NK-92 (cell line): ENCODE measurements around the gene RANBP17.
"Not testable (repeated sequence)": the region's sequence is repeated elsewhere in the genome, so short reads cannot be mapped to it uniquely, and the experiment has no call there.

Experiments
- DNase-seq: peaks from one replicate; lab custom pipeline; 2025; ENCODE audit not compliant: unreplicated experiment; lab: John Stamatoyannopoulos, UW

The RANBP17 gene

DNA sequence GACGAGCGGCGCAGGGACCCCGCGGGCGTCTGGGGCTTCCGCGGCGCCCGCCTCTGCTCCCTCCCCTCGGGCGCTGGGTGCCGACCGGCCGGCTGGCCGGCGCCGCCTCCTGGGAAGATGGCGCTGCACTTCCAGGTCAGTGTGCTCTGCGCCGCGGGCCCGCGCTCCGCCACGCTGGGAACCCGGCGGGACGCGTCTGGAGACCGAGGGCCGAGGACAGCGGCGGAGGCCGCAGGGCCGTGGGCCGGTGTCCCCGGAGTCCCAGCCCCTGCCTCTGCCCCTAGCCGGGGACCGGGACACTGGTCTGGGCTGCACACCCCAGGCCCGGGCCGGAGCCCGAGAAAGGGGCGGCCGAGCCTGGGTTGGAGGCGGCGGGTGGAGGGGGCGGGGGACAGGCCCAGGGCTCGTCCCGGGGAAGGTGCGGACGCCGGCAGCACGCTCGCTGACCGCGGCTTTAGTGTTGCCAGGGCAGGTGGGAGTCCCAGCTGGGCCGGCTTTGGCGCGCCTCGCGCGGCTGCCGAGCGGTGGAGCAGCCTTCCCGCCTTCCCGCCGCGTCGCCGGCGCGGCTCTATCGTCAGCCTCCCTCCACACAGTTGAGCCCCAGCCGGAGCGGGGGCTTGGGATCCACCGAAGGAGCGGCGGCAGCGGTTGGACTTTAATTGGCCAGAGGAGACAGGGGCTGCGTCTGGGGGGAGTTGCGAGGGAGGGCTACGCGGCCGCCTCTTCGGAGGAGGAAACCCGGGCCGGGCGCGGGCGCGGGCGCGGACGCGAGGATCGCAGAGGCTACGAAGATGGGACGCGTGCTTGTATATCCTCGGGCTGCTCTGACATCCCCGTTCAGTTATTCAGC, at the start of gene RANBP17:
TSS of gene RANBP17 (plus strand) at position 102 of the 850 bp plus-strand sequence.
- DNase-seq: no peak

DNA sequence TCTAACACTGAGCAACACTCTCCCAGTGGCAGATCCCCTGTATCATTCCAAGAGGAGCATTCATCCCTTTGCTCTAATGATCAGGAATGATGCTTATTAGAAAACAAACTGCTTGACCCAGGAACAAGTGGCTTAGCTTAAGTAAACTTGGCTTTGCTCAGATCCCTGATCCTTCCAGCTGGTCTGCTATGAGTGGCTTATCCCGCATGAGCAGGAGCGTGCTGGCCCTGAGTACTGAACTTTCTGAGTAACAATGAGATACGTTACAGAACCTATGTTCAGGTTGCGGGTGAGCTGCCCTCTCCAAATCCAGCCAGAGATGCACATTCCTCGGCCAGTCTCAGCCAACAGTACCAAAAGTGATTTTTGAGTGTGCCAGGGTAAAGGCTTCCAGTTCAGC, 48.6 kb upstream of the RANBP17 start:
- no peak for DNase-seq

DNA sequence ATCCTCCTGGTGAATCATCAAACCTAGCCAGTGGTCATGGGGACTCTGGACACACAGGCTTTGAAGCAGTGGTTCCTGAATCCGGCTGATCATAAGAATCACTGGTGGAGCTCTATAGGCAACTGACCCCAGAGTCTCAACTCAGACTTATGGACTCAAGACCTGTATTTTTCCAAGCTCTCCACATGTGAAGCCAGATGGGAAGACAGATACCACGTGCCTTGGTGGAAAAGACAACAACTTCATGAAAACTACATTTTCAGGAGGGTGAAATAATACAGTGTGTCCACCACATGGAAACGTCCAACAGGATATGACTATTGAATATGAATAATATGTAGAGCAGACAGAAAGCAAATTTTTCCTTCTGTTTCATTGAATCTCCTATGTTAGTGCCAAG, 44.6 kb upstream of the RANBP17 start:
- DNase-seq: no peak

DNA sequence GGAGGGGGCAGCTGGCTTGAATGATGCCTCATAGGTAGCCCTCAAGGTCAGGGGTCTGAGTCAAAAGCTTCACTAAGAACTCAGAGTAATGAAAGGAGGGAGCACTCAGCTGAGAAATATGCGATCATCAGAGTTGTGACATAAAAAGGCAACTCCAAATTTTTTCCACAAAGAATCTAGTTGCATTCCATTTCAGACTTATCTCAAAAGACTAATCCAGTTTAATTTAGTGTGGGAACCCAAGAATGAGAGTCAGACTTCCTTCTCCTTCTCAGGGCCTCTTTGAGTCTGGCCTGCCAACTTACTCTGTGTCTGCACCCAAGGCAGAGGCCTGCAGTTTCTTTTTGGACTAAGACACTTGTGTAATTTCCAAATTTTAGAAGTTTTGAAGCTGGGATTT, 43.6 kb upstream of the RANBP17 start:
- DNase-seq: no peak

DNA sequence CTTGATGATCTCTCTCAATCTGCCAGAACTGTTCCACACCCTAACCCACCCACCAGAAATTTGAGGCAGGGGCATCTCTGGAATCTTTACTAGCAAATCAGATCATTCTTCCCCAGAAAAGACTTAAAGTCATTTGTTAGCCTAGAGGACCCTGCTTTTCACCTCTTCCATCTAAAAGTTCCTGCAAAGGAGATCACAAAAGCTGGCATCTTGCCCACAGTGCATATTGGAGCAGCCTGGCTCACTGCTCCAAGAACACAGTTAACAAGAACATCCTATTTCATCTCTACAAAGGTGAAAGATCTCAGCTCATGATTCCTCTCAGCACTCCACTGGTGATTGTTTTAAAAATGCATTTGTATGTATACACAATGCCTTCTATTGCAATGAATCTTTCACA, 42.0 kb upstream of the RANBP17 start:
- no peak for DNase-seq

DNA sequence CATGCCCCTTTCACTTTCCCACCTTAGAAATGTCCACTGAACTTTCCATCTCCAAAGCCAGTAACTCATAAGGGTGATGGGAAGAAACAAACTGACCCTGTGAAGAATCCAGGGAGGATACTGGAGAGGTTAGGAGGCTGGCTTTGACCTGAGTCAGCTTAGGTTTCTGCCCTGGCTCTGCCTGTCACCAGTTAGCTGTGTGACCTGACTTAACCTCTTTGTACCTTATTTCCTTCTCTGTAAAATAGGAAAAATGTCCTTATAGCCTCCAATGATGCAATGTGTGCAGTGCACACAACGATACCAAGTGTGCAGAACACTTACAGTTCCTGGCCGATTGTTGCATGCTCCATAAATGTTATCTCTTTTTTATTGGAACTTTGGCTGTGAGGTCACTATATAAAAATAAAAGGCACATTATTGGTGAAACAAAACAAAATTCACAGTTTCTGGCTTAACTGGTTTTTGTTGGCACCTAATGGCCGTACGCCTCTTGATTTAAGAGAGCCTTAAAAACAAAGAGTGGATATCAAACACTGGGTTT, 40.5 kb upstream of the RANBP17 start:
- DNase-seq: no peak

DNA sequence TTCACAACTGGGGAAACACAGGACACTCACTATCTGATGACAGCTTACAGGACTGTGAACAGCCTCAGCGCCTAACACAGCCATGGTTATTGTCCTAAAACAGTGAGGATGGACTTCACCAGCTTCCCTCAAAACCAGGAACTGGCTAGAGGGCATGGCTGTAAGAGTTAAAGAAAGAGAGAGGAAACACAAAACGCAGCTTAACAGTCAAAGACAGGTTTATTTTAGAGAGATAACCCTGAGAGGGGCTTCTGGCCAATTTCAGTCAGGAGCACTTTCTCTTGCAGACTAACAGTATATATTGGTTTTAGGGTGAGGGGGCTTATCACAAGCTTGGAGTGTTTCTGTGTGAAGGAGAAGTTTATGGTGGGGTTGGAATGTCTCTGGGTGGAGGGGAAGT, 35.7 kb upstream of the RANBP17 start:
- no peak for DNase-seq

DNA sequence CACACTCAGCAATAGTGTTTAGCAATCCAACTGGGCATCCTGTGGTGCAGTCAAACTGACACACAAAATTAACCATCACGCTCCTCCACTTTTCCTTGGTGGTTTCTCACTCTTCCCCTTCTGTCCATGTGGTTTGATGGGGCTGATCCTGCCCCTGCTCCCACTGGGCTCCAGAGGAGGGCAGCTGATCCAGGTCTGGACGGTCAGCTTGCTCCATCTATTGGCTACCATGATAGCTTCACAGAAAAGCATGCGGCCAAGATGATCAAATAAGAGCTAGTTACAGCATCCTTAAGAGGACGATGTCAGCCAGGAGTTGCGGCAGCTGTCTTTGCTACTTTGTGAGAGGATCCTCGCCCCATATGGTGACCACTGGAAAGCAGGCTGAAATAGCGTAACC, 29.6 kb upstream of the RANBP17 start:
- DNase-seq: no peak

DNA sequence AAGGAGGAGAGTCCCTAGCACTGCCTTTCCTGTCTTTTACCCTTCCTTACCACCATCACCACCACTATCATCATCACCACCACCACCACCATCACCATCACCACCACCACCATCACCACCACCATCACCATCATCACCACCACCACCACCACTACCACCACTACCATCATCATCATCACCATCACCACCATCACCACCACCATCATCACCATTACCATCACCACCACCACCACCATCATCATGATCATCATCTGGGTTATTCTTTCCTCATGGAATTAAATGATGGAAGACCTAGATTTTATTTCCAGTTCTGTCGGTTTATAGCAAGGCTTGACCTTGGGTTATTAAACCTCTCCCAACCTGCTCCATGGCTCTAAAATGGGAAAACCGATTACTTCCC, 27.8 kb upstream of the RANBP17 start:
- DNase-seq: not testable (repeated sequence)

DNA sequence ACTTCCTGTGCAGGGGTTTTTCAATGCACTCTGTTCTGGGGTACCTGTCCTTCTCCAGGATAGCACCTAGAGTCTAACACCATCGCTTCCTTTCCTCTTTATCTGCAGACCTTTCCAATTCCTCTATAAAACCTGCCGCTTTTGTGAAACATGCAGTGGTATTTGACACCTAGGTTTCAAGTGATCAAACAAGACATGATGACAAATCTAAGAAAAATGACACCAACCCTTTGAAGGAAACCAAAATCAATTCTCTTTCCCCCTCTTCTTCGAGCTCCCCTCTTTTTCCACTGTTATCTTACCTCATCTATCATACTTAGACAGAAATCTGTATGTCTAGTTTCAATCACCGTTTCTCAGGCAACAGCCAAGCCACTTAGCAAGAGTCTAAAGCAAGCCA, 25.6 kb upstream of the RANBP17 start:
- no peak for DNase-seq

DNA sequence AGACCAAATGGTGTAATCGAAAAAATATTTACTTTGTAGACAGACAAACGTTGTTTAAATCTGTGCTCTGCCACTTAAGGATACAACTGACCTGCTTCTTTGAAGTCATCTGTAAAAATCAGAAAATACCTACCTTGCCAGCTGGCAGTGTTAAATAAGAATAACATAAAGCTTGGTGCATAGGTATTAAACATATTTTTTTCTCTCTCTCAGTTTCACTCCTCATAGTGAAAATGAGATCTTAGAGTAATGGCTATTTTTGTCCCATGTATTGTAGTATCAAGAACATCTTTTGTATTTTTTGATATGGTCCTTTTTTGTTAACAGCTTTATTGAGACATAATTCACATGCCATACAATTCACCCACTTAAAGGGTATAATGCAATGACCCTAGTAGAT, 17.9 kb upstream of the RANBP17 start:
- DNase-seq: no peak

DNA sequence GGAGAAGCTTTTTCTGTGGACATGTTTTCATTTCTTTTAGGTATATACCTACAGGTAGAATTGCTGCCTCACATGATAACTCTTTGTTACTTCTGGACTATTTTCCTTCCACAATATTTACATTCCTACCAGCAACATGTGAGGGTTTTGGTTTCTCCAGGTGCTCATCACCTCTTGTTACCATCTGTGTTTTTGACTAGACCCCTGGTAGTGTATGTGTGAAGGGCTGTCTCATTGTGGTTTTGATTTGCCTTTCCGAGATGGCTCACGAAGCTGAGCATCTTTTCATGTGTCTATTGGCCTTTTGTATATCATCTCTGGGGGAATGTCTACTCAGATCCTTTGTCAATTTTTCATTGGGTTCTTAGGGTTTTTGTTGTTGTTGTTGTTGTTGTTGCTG, 17.2 kb upstream of the RANBP17 start:
- DNase-seq: no peak

DNA sequence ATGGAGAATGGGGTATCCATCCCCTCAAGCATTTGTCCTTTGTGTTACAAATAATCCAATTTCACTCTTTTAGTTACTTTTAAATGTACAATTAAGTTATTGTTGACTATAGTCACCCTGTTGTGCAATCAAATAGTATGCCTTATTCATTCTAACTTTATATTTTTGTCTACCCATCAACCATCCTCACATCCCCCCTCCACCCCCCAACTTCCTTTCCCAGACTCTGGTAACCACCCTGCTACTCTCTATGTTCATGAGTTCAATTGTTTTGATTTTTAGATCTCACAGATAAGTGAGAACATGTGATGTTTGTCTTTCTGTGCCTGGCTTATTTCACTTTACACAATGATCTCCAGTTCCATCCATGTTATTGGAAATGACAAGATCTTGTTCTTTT, 15.4 kb upstream of the RANBP17 start:
- no peak for DNase-seq

DNA sequence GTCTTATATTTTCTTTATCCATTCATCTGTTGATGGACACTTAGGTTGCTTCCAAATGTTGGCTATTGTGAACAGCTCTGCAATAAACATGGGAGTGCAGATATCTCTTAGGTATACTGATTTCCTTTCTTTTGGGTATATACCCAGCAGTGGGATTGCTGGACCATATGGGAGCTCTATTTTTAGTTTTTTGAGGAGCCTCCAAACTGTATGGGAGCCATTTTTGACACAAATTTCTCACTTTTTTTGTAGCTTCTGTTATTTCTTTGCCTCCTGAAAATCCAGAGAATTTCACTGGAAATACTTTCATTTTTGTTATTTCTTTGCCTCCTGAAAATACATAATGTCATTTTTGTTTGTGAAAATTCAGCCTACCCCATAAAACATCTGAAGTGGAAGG, 15.0 kb upstream of the RANBP17 start:
- DNase-seq: no peak

DNA sequence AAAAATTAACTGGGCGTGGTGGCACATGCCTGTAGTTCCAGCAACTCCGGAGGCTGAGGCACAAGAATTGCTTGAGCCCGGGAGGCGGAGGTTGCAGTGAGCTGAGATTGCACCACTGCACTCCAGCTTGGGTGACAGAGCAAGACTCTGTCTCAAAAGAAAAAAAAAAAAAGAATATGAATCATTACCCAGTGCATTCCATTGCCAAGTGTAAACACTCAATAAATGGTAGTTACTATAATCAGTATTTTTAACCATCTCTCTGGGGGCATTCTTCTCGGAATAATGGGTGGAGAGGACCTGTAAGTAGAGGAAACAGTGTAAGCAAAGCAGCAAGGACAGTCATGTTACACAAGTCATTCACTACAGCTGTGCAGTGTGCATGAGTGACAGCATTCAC, 13.8 kb upstream of the RANBP17 start:
- DNase-seq: no peak

DNA sequence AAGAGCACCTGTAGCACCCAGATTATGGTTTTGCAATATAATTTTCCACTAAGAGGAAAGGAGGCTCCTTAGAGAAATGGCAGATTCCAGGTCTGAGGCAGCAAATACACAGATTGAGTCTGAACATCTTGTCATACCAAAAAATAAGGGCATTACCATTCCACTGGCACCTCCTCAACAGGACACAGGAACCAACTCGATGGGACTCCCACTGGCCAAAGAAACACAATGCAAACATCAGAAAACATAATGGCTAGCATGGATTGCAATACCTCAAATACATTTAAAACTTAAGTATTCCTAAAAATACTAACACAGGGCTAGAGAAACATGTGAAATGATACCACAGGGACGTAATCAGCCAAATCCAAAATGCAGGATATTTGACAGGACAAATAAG, 12.4 kb upstream of the RANBP17 start:
- no peak for DNase-seq

DNA sequence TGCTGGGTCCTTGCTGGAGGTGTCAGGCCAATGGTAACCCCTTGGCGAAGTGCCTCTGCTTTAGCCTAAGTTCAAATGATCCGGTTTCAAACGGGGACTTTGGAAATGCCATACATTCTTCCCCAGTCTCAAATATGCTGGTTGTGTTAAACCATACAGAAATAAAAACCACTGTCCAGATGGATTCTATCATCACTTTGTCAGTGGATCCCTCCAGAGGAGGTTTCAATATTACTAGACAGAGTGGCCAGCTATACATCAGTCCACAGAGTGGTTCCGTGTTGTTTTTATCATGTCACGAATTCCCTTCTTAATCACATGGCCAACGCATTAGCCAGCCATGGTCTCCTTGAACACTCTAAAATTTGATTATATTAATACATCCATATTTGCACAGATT, 7.3 kb upstream of the RANBP17 start:
- DNase-seq: no peak

DNA sequence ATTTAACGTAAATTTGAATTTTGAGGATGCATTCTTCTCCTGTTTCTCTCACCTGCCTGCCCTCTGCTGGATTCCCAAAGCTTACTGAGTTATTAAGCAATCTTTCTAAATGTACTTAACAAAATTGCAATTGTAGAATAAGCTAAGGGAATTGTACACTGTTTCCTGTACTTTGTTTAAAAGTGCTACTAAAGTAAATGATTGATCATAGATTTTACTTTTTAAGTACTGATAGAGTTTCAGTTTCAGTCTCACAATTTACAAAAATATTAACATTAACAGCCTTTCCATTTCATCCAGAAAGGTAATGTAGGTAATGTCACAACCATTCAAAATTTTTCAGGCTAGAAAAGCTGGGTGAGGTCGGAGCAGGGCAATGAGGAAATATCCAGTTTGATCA, 4.8 kb upstream of the RANBP17 start:
- no peak for DNase-seq

DNA sequence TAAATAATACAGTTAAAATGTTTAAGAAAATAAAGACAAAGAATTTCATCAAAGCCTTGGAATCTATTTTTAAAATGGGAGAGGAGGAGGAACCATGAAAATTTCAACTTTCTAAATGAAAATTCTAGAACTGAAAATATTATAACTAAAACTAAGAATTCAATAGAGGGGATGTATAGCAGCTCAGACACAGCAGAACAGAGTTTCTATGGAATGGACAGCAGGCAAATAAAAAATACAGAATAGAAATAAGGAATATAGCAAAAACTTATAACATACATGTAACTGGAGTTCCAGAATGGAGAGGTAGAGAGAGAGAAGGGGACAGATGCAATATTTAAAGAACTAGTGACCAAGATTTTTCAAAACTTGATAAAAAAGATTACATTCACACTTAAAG, 1.4 kb upstream of the RANBP17 start:
- DNase-seq: no peak

DNA sequence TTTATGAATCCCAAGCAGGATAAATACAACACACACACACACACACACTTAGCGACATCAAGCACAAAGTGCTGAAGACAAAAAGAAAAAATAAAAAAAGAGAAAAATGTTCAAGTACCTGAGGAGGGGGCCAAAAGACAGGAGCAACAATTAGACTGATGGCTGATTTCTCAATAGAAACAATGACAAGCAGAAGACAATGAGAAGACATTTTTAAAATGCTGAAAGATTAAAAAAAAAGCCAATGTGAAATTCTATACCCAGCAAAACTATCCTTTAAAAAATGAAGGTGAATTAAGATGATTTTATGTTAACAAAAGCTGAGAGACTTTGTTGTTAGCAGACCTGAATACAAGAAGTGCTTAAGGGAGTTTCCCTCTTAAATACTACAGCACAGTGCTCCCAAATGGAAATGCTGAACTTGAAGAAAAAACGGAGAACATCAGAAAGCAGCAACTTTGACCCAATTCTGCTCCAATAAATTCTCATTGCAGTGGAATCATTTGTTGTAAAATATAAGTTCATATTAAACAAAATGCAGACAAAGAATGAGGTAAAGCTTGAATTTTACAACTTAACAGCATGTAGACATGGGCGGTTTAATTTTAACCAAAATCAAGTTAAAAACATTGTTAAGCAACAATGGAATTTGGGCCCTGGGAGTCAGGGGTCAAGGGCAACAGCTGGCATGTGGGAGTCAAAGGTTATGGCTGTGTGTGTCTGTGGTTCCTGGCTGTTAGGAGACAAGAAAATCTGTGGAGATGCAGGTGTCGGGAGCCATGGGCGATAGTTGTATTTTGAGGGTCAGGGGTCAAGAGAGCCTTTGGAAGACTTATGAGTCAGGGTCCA, 776 bp upstream of the RANBP17 start:
- no peak for DNase-seq

DNA sequence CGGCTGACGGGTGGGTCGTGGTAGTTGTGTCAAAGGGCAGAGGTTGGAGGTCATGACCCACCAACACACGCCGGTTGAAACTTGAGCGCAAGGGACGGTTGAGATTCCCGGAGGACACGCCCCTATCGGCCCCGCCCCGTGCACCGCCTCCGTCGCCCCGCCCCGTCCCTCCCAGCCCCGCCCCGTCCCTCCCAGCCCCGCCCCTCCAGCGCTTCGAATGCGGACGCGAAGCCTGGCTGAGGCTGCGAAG, 226 bp upstream of the RANBP17 start:
- no peak for DNase-seq

DNA sequence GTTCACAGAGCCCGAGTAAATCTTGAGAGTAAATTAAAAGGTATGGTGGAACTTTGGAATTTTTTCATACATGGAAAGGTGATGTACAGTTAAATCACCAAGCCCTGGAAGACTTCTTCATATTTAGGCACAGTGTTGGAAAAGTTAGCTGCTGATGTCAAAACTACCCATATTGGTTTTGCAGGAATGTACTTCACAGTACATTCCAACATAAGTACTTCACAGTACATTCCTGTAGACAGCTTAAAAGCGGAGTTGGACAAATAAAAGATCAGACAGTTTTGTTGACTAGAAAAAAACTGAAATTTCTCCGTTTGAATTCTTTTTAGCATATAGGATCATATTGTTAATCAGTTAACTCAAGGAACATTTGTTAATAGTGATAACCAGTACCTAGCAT, 1.8 kb downstream of the RANBP17 start:
- no peak for DNase-seq
